A673 (cell line): ENCODE results near the gene TESK2.
"Not testable (repeated sequence)": the region's sequence is repeated elsewhere in the genome, so short reads cannot be mapped to it uniquely, and the experiment has no call there.

ENCODE experiments used
- CTCF ChIP-seq: fragments of 300-800, 200-600 bp; sonication (generic); conservative IDR thresholded peaks from 2 replicates; pipeline ENCODE4 v1.5.1; 2017; ENCODE audit warnings: low read depth, mild to moderate bottlenecking, antibody characterized with exemption, low read length, moderate library complexity, mixed read lengths
- EZH2 ChIP-seq: fragments of 200-600 bp; sonication (generic); IDR thresholded peaks from 2 replicates; pipeline ENCODE4 v1.6.1; 2017; ENCODE audit warnings: borderline replicate concordance, low read depth, mild to moderate bottlenecking, mixed read lengths, antibody characterized with exemption, low read length; ENCODE audit not compliant: poor library complexity, severe bottlenecking

- TF ChIP-seq CTCF, EZH2: not testable (repeated sequence)
Observed at GRCh38 chr1:45489379-45489778, 1.6 kb downstream of the TESK2 start.
